ENCODE data around the gene COL6A5.

- TF ChIP-seq ZNF274 (IDR thresholded peaks at IDR 0.05; ENCODE audit: low read depth, low read length): no peak
- no peak for TF ChIP-seq YY1 (IDR thresholded peaks at IDR 0.05; ENCODE audit: insufficient read depth, insufficient read length)
- TF ChIP-seq SUZ12 (IDR thresholded peaks at IDR 0.05; ENCODE audit: extremely low read depth, insufficient read depth, insufficient read length): no peak
Observed at GRCh38 chr3:130386604-130387263, 41.3 kb downstream of the COL6A5 start.

All from NT2/D1 (cell line).